HUDEP-2 (cell line): ENCODE results near the gene IRF2BP2.

Experiments
- DNase-seq, 76 experiments: peaks; one replicate each; lab custom pipeline; 2025; ENCODE audit not compliant: unreplicated experiment in 76 of 76; lab: John Stamatoyannopoulos, UW

IRF2BP2 gene

DNA sequence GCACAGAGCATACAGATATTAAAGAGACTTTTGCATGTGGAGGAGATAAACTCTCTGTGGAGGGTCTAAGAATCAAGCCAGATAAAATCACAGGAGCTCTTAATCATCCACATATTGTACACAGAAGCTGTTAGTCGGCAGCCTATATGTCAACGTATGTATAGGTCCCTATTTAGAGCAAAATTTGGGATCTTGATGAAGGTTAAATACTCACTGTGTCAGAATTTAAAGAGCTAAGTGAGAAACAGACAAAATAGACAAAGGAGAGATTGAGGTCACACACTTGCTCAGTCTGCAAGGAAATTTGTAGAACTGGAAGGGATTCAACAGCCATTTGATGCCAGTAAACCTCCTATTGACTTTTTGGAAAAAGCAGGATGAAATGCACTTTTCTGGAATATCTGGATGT is 4.1 kb upstream of the IRF2BP2 start:
- DNase-seq: peak in 2 of 76 experiments; percentile 1 to 14

DNA sequence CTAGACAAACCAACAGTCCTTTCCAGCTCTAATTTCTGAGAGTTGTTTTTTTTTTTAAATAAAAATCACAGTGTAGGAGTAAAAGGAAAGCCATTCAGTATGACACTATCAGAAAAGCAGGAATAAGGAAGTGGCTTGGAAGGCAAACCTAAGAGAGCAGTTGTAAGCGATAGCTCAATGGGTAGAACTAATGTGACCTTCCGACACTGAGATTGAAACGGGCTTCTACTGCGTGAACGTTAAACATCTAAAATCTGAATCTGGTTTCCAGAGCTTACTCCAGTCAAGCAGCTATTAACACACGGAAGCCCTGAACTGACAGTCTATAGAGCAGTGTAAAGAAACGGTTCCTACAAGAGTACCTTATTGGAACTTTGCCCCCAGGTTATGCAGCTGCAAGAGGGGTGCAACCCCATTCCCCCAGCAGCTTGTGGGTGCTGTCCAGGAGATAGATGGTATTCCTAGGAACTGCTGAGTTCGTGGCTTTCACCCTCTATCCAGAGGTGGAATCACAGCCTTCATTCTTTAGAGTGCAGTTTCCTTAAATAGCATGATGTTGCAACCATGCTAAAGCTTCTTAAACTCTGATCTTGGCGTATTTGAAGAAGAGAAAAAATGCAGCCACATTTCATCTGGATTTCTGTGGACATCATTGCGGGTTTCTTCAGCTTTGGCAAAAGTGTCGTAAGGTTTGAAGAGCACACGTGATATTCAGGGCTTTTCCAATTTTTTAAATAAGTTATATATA is 3.3 kb upstream of the IRF2BP2 start:
- DNase-seq: peak in 1 of 76 experiments; percentile 25

DNA sequence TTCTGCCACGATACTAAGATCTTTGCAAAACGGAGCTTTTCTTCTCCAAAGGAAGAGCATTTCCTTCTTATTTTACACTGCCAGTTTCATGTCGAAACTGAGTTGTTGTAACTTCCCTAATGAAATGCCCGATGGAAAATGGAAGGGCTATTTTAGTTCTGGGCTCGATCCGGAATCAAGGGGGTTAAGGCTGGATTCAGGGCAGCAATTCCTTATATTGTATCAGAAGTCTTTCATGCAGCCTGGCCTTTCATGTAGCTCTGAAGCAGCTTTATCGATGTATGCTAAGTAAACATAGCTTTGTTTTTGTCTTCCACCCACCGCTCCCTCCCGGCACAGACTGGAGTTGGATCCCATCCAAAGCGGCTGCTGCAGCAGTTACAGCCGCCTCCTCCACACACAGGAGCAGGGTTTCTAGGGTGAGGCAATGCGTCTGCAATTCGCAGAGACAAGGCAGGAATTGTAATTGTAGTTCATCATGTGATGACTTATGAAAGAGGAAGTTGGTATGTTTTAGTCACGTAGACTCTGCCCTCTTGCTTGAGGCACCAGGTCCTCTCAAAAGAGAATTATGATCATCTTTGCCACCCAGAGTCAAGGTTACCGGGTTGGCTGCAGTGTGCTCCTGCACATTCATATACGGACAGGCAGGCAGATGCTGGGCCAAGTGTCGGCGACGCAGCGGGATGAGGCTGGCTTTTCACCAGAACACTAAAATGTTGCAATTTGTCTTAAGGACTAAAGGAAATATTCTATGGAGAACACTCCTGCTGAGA is 2.6 kb upstream of the IRF2BP2 start:
- DNase-seq: peak in 75 of 76 experiments; percentile 17 to 96 (median 88)

DNA sequence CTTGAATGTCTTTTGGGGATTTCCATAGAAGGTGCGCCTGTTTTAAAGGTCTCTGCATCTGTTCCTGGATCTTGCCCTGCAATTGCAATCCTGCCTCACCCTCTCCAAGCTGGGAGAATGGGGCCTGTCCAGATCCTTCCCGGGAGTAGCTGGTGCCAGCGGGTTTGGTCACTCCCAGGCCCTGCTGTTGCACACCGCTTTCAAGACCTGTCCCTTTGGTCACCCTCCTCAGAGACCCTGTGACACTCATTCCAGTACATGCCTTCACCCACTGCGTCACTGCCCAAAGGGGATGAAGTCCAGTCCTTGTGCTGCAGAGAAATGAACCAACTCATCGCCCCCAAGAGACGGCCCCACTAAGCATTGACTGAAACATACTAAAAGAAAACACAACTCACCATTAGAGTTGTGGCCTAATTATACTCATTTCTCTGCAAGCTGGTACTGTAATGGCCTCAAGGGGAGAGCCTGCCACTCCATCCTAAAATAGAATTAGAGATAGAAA is 1.9 kb upstream of the IRF2BP2 start:
- peak in 3 of 76 experiments; percentile 12 to 30 (median 23) for DNase-seq

DNA sequence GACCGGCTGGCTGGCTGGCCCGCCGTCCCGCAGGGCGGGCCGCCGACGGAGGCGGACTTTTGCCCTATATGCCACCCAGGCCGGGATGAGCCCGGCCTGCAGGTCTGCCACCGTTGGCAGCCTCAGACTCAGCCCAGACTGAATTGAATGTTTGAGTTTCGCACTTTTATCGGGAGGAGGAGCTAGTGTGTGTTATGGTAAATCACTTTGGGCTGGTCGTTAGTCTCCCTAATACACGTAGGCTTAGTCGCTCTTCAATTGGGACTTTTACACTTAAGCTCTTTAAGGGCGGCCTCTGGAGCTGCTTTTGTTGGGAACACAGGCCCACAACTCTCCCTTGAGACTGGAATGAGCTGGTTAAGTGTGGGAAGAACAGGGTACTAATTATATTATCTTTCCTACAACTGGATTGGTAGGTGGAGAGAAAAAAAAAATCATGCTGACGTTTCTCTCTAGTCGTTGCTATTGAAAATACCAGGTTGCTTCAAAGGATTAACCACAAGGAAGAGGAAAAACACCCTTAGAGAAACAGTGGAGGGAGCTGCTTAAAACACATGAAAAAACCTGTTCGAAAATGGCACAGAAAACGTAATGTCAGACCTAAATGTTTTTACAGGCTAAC is 1.4 kb upstream of the IRF2BP2 start:
- DNase-seq: peak in 55 of 76 experiments; percentile 27 to 90 (median 71)

DNA sequence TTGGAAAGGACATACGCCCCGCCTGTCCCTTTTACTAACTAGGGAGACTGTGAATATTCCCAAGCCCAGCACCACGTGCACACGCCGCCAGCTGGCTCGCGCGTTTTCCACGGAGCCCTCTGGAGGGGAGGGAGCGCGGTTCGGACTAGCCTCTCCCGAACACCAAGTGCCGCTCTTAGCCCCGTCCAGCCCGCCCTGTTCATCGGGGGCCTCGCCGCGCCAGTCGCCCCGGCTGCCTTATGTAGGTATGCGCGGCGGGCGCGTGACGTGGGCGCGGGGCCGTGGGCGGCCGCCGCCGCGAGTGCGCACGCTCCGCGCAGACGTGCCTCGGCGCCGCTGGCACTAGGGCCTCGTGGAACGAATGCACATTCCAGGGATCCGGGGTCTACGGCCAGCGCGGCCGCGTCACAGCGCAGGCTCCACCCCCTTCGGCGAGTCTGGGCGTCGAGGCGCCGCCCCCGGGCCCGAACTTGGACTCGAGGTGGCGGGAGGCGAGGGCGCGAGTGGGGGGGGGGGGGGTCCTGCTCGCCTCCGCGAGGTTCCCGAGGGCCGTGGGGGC is 767 bp upstream of the IRF2BP2 start:
- DNase-seq: peak in 75 of 76 experiments; percentile 23 to 95 (median 90)

DNA sequence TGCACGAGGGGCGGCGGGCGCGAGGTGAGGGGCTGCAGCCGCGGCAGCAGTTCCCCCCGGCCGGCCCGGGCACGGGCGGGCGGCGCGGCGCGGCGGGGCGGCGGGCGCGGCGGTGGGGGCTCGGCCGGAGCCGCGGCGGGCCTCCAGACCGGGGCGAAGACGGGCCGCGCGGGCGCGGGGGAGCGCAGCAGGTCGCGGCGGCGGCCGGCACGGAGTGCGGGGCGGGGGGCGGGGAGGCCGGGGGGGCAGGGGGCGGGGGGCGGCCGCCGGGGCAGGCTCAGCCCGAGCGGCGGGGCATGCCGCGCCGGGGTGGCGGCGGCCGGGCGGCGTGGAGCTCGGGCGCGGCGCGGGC is 311 bp downstream of the IRF2BP2 start:
- DNase-seq: no peak

DNA sequence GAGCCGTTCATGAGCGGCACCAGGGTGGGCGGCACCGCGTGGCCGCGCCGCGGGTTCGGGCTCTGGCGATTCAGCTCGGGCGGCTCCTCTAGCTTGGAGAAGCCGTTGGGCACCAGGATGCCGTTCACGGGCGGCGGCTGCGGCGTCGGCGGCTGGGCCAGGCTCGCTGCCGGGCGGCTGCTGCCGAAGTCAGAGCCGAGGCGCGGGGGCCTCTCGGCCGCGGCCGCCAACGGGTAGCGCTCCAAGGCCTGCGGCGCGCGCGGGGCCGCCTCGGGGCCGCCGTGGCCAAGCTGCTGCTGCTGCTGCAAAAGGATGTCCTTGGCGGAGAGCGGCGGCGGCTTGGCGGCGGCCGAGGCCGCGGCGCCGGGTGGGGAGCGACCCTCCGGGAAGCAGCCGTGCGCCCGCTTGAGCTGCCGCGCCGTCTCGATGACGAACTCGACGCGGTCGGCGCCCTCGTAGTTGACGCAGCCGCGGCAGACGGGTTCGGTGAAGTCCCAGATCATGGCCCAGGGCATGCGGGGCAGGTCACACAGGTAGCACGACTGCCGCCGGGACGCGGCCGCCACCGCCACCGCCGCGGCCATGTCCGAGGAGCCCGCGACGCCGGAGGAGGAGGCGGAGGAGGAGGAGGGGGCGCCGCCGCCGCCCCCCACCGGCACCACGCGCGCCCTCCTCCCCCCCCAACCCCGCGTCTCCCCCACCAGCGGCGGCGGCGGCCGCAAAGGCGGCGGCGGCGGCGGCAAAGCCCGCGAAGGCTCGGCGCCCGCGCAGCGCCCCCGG is 877 bp downstream of the IRF2BP2 start:
- DNase-seq: peak in 22 of 76 experiments; percentile 9 to 42 (median 26)

DNA sequence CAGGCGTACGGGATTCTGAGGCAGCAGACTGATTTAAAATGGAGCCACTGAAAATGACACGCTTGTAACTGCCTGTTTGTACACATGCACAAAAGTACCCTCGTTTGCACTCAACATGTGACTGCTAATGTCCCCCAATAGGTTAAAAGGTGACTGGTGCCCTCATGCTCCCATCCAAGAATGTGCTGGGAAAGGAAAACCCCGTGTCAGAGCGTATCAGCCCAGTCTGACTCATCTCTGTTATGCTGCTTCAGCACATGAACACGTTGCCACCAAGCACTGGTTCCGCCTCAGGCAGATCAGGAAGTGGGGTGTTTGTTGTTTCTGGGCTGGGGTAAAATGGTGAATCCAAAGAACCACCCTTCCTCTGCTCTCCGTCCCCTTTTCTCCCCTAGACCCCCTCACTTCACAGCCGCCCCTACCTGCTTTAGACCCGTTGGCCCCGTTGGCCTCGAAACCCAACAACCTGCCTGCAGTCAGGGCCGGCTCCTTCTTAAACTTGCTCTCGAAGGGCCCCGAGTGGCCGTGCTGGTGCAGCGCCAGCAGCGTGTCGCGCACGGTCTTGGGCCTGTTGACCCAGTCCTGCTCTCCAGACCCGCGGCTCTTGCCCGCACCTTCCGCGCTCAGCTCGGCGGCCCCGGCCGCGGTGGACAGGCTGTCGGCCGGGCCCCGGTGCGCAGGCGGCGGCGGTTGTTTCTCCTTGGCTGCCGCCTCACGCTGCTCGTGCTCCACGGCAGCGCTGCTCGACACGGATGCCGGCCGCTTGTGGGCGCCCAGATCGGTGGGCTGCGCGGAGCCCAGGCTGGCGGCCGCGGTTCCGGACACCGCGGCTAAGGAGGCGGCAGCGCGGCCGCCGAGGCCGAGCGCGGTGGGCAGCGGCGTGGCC is 1.7 kb downstream of the IRF2BP2 start:
- peak in 73 of 76 experiments; percentile 23 to 83 (median 66) for DNase-seq

DNA sequence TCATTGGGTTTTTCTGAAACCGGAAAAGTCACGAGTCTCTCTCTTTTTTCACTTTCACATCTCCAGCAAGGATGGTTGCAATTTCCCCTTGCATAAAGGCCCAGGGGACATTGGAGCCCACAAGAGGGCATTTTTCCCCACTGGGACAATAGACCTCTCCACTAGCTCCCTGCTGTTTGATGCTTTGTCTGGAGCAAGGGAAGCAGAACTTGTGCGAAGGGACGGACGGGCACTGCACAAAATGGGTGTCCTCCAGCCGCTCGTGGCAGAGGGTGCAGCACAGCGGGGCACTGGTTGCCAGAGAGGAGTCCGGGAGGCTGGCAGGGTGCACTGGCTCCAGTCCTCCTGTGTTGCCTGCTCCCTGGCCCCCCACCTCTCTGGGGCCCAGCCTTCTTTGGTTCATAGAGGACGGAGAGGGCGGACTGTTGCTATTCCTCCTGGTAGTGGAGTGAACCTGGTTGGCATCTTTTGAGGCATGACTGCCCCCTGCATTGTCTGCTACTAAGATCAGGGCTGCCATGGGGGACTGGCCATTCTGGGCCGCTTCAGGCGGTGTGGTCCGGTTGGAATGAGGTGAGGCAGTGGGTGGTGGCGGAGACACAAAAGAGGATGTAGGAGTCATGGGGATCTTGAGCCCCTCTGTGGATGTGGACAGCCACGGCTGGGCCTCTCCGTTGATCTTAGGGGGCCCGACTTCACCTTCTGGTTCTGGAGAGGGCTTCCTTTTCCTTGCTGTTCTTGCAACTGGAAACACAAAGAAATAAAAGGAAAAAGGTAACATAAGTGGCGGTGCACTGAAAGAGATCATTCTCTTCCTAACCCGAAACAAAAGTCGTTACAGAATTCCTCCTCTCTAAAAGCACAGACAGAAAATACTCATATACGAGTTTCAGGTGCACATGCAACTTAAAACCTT is 2.6 kb downstream of the IRF2BP2 start:
- peak in 31 of 76 experiments; percentile 7 to 69 (median 35) for DNase-seq

DNA sequence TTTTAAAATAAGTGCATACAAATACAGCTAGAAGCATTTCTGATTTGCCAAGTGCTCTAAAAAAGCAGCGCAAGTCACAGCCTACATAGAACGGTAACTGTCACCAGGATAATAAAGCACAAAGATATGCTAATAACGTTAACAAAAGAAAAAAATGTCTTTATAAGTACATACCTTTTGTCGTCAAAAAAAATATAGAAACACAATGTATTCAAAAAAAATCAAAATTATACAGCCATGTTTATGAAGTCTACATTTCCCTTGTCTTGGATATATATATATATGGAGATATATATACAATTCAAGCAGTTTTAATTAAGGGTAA is 3.2 kb downstream of the IRF2BP2 start:
- no peak for DNase-seq

DNA sequence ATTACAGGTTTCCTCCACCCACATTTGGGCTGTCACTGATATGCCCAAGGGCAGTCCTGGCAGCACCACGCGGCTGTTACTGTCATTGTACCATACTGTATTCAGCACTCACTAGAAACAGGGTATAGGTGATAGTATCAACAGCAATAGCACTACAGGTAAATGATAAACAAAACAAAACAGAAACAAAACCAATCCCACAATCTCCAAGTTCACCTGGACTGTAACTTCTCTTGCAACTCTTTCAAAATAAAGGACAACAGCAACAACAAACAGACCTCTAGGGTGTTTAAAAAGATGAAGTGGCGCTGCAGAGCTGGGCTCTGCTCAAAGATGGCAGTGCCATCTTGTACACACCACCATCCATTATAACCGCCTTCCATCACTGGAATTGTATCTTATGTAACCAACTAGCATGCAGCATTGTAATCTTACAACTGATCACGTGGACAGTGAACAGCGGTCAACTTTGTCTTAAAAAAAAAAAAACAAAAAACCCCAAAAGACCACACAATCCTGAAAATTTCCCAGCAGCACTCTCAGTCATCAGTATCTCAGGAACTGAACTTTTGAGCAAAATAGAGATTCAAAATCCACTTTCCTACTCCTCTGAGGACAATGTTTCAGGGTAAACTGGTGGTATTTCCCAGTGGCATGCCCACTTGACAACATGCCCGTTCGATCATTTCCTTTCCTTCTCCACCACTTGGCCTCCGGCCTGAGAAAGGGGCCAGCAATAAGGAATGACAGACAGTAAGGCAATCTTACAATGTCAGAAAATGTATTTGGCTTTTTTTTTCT is 3.8 kb downstream of the IRF2BP2 start:
- peak in 68 of 76 experiments; percentile 22 to 79 (median 53) for DNase-seq

DNA sequence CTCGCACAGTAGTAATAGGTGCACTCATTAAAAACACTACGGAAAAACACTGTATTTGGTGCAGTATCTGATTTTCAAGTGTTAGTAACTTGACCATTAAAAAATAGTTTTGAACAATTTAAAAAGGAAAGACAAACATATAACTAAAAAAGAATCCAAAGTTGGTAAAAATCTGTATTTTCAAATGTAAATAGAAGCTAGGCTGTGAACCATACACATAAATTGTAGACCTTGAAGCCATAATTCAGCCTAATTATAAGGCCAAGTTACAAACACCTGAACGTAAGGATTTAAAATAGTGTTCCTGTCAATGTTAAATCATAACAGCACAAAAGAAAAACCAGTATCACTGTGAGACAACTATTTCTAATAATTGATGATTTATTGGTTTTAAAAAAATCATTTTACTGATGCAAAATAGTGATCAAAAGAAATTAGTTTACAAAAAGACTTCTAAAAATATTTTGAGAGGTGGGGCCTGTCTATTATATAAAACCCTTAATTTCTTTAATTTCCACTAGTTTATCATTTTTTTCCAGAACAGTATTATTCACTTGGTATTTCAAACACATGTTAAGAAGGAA is 4.5 kb downstream of the IRF2BP2 start:
- no peak for DNase-seq

DNA sequence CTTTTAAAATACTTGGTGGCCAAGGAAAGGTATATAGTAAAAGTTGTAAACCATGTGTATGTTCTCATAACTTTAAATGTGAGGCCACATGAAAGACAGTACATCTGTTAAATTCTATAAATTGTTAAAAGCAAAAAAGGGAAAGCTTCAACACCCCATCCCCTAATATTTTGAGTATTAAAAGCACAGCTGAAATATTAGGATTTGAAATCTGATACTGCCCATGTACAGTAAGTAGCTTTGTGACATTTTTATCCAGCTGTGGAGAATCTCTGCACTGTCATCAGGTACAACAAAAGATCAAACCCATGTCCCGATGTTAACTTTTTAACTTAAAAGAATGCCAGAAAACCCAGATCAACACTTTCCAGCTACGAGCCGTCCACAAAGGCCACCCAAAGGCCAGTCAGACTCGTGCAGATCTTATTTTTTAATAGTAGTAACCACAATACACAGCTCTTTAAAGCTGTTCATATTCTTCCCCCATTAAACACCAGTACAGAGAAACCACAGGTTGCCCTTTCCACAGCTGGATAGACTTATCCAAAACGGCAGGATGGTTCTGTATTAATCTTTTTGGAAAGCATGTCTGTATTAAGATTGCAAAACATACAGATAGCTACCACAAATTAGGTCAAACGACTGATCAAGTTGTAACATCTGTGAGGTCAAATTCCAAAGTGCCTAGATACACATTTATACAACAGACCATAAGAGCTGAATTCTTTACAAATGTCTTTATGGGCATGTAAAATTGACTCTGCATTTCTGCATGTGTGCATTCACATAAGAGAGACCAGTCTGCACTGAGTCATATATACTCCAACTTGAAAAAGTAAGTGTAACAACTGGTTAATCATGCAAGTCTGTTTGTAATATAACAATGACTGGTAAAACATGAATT is 5.2 kb downstream of the IRF2BP2 start:
- peak in 21 of 76 experiments; percentile 16 to 70 (median 33) for DNase-seq

DNA sequence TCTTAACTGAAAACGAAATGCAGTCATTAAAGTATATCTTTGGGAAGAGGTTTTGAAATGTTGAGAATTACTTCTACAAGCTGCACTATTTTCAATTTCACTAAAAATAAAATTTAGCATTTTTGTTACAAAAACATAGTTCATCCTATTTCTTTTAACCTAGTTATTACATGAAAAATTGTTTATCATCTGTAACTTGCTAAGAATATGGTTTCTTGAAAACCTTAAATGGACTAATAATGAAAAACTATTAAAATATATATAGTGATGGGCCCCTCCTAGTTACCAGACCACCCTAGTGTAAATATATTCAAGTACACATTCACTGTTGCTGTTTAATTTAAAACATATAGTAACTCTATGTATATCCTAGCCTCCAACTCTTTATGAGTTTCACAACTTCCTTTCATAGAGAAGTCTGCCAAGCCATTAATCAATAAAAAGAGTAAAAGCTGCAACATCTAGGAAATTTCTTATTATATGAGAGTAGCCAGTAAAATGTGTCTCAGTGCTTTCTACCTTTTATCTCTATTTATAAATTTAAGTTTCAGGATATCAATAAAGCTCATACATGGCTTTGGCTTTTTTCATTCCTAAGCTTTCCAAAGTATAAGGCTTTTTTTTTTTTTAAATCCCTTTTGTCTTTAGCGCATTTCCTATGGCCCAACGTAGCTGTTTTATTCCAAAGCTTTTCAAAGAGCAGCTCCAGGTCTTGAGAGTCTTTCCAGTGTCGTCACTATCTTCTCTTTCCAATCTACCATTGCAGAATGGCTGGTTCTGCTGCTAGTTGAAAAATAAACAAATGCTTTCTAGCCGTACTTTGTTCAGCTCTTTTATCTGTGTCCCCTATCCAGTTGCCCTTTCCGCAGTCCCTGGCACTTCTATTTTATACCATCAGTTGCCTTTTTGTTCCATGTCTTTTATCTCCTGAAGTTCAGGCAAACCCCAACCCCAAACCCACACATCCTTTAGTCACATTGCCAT is 6.5 kb downstream of the IRF2BP2 start:
- peak in 30 of 76 experiments; percentile 12 to 71 (median 36) for DNase-seq
